Activated CD8-positive, alpha-beta memory T cell treated with anti-CD3 and anti-CD28 coated beads, Interleukin-2, amount 50 U/mL, for 4 hours (primary cell): ENCODE measurements around the gene PML.
"Not testable (repeated sequence)": the region's sequence is repeated elsewhere in the genome, so short reads cannot be mapped to it uniquely, and the experiment has no call there.

Experiments used
- DNase-seq: peaks from one replicate; pipeline ENCODE4 v3.0.0-alpha.2; 2020

PML gene

GRCh38 chr15:74042603-74043424, 48.3 kb downstream of the PML start:
- no peak for DNase-seq

GRCh38 chr15:74043425-74044266, 49.1 kb downstream of the PML start:
- DNase-seq = no peak

GRCh38 chr15:74044267-74045110, 50.0 kb downstream of the PML start:
- DNase-seq = no peak

- no peak for DNase-seq
Observed at GRCh38 chr15:74045184-74045583, 50.7 kb downstream of the PML start.

GRCh38 chr15:74045636-74046274, 51.2 kb downstream of the PML start:
- no peak for DNase-seq

GRCh38 chr15:74046275-74046674, 51.8 kb downstream of the PML start:
- DNase-seq = no peak

GRCh38 chr15:74050127-74050526, 55.6 kb downstream of the PML start:
- DNase-seq = peak; percentile 2

- no peak for DNase-seq
Observed at GRCh38 chr15:74050556-74051234, 56.2 kb downstream of the PML start.

GRCh38 chr15:74052271-74053260, 58.0 kb downstream of the PML start:
- not testable (repeated sequence) for DNase-seq

GRCh38 chr15:74053517-74053916, 59.0 kb downstream of the PML start:
- DNase-seq = no peak

- DNase-seq = peak; percentile 60
Observed at GRCh38 chr15:74053941-74054529, 59.5 kb downstream of the PML start.

- DNase-seq = no peak
Observed at GRCh38 chr15:74055804-74056203, 61.3 kb downstream of the PML start.

GRCh38 chr15:74056330-74056729, 61.8 kb downstream of the PML start:
- DNase-seq = not testable (repeated sequence)

- DNase-seq = peak; percentile 3
Observed at GRCh38 chr15:74059050-74059833, 64.7 kb downstream of the PML start.

- no peak for DNase-seq
Observed at GRCh38 chr15:74060251-74060650, 65.7 kb downstream of the PML start.

- DNase-seq = no peak
Observed at GRCh38 chr15:74062236-74062635, 67.7 kb downstream of the PML start.

GRCh38 chr15:74062671-74063070, 68.2 kb downstream of the PML start:
- no peak for DNase-seq

GRCh38 chr15:74063425-74064146, 69.1 kb downstream of the PML start:
- not testable (repeated sequence) for DNase-seq

GRCh38 chr15:74064183-74064582, 69.7 kb downstream of the PML start:
- DNase-seq = not testable (repeated sequence)
